ENCODE measurements around the gene ANGPT4. TPM values are rescaled to one million over a fixed set of nuclear protein-coding genes. Genes with fewer than 3 reads are reported as not detected.

Gene ANGPT4
- total and polyA plus RNA-seq, 4 donors = 0.02 to 0.67 (median 0.65) TPM; not detected in 1

GRCh38 chr20:934186-934840 lies 18.2 kb upstream of the ANGPT4 start:
- no peak overlapping the region for H3K9ac ChIP-seq (ENCODE audit: insufficient read depth in 1 of 2, low read length in 2 of 2)
- ATAC-seq (ENCODE audit: insufficient read depth, low FRiP score) (no peak), DNase-seq (no peak)
- H3K9me3 ChIP-seq (ENCODE audit: control insufficient read depth in 4 of 4, insufficient read depth in 3 of 4, low read length in 3 of 4) = peaks cover 0 to 8% (median 5%) of the 10 kb centered on the region in 4 donors
- no peaks in the 10 kb centered on the region for H3K36me3 ChIP-seq (ENCODE audit: control insufficient read depth in 4 of 4, insufficient read depth in 4 of 4, low read length in 4 of 4)
- TF ChIP-seq CTCF (IDR thresholded peaks at IDR 0.05; ENCODE audit: control extremely low read depth, extremely low read depth) = no peak
- H3K4me3 ChIP-seq = no peak overlapping the region
- WGBS, 2 donors = 62 to 63% methylated on average over 9 of the region's 9 CpGs
- no peak overlapping the region for H3K27ac ChIP-seq (ENCODE audit: low read depth in 1 of 2, low read length in 1 of 2)
- H3K4me1 ChIP-seq (ENCODE audit: control insufficient read depth in 5 of 5, insufficient read depth in 5 of 5, low read length in 5 of 5) = no peaks in the 10 kb centered on the region
- no peaks in the 10 kb centered on the region for H3K27me3 ChIP-seq (ENCODE audit: control insufficient read depth in 3 of 3, insufficient read depth in 3 of 3, low read length in 2 of 3)

GRCh38 chr20:933029-933428 lies 16.9 kb upstream of the ANGPT4 start:
- Histone ChIP-seq H3K9me3 (ENCODE audit: control insufficient read depth in 4 of 4, insufficient read depth in 3 of 4, low read length in 3 of 4) (peaks cover 0 to 8% (median 5%) of the 10 kb centered on the region in 4 donors), H3K27me3 (ENCODE audit: control insufficient read depth in 3 of 3, insufficient read depth in 3 of 3, low read length in 2 of 3) (no peaks in the 10 kb centered on the region), H3K4me1 (ENCODE audit: control insufficient read depth in 5 of 5, insufficient read depth in 5 of 5, low read length in 5 of 5) (no peaks in the 10 kb centered on the region), H3K9ac (ENCODE audit: insufficient read depth in 1 of 2, low read length in 2 of 2) (no peak overlapping the region), H3K36me3 (ENCODE audit: control insufficient read depth in 4 of 4, insufficient read depth in 4 of 4, low read length in 4 of 4) (no peaks in the 10 kb centered on the region), H3K27ac (ENCODE audit: low read depth in 1 of 2, low read length in 1 of 2) (no peak overlapping the region), H3K4me3 (no peak overlapping the region)
- ATAC-seq (ENCODE audit: insufficient read depth, low FRiP score) (no peak), DNase-seq (no peak)
- 91 to 92% methylated on average over 2 of the region's 2 CpGs for WGBS, 2 donors
- no peak for TF ChIP-seq CTCF (IDR thresholded peaks at IDR 0.05; ENCODE audit: control extremely low read depth, extremely low read depth)

GRCh38 chr20:931401-931800 lies 15.3 kb upstream of the ANGPT4 start:
- Histone ChIP-seq H3K9me3 (ENCODE audit: control insufficient read depth in 4 of 4, insufficient read depth in 3 of 4, low read length in 3 of 4) (peaks cover 0 to 8% (median 5%) of the 10 kb centered on the region in 4 donors), H3K27ac (ENCODE audit: low read depth in 1 of 2, low read length in 1 of 2) (no peak overlapping the region), H3K36me3 (ENCODE audit: control insufficient read depth in 4 of 4, insufficient read depth in 4 of 4, low read length in 4 of 4) (no peaks in the 10 kb centered on the region), H3K4me3 (no peak overlapping the region), H3K9ac (ENCODE audit: insufficient read depth in 1 of 2, low read length in 2 of 2) (no peak overlapping the region), H3K27me3 (ENCODE audit: control insufficient read depth in 3 of 3, insufficient read depth in 3 of 3, low read length in 2 of 3) (peaks cover 0 to 4% (median 0%) of the 10 kb centered on the region in 3 donors), H3K4me1 (ENCODE audit: control insufficient read depth in 5 of 5, insufficient read depth in 5 of 5, low read length in 5 of 5) (no peaks in the 10 kb centered on the region)
- no peak for DNase-seq
- ATAC-seq (ENCODE audit: insufficient read depth, low FRiP score) = no peak
- WGBS, 2 donors = 55 to 61% methylated on average over 1 of the region's 1 CpG
- TF ChIP-seq CTCF (IDR thresholded peaks at IDR 0.05; ENCODE audit: control extremely low read depth, extremely low read depth) = no peak

GRCh38 chr20:926670-927069 lies 10.5 kb upstream of the ANGPT4 start:
- no peak for ATAC-seq (ENCODE audit: insufficient read depth, low FRiP score)

More at GRCh38 chr20:926670-927069, 10.5 kb upstream of the ANGPT4 start:
- WGBS, 2 donors = 67 to 80% methylated on average over 6 of the region's 6 CpGs
- Histone ChIP-seq H3K4me1 (ENCODE audit: control insufficient read depth in 5 of 5, insufficient read depth in 5 of 5, low read length in 5 of 5) (no peaks in the 10 kb centered on the region), H3K4me3 (no peak overlapping the region), H3K36me3 (ENCODE audit: control insufficient read depth in 4 of 4, insufficient read depth in 4 of 4, low read length in 4 of 4) (no peaks in the 10 kb centered on the region), H3K27me3 (ENCODE audit: control insufficient read depth in 3 of 3, insufficient read depth in 3 of 3, low read length in 2 of 3) (peaks cover 0 to 4% (median 0%) of the 10 kb centered on the region in 3 donors), H3K9me3 (ENCODE audit: control insufficient read depth in 4 of 4, insufficient read depth in 3 of 4, low read length in 3 of 4) (peaks cover 0 to 3% (median 1%) of the 10 kb centered on the region in 4 donors), H3K9ac (ENCODE audit: insufficient read depth in 1 of 2, low read length in 2 of 2) (no peak overlapping the region), H3K27ac (ENCODE audit: low read depth in 1 of 2, low read length in 1 of 2) (no peak overlapping the region)
- no peak for TF ChIP-seq CTCF (IDR thresholded peaks at IDR 0.05; ENCODE audit: control extremely low read depth, extremely low read depth)
- DNase-seq = peak in 2 of 3 donors; percentile 13 to 33
